GM19397 (cell line): ENCODE measurements around the gene BAG3.

Experiments used
- ATAC-seq: cut with Tn5 transposase; IDR thresholded peaks from one replicate; pipeline ENCODE4 v1.9.1; 2021; ENCODE audit warnings: mild to moderate bottlenecking, moderate library complexity; ENCODE audit not compliant: unreplicated experiment

BAG3 gene

GRCh38 chr10:119665901-119666708 is 14.9 kb downstream of the BAG3 start:
- ATAC-seq: no peak

- ATAC-seq: no peak
Measured at GRCh38 chr10:119666709-119667004, 15.5 kb downstream of the BAG3 start.

GRCh38 chr10:119667562-119668328 is 16.6 kb downstream of the BAG3 start:
- ATAC-seq: no peak

GRCh38 chr10:119668461-119668860 is 17.3 kb downstream of the BAG3 start:
- no peak for ATAC-seq

- no peak for ATAC-seq
Measured at GRCh38 chr10:119669331-119669730, 18.2 kb downstream of the BAG3 start.

- ATAC-seq: no peak
Measured at GRCh38 chr10:119669975-119670640, 18.9 kb downstream of the BAG3 start.

GRCh38 chr10:119670717-119671116 is 19.5 kb downstream of the BAG3 start:
- no peak for ATAC-seq

- no peak for ATAC-seq
Measured at GRCh38 chr10:119671381-119671780, 20.2 kb downstream of the BAG3 start.

- no peak for ATAC-seq
Measured at GRCh38 chr10:119672291-119672690, 21.1 kb downstream of the BAG3 start.

GRCh38 chr10:119673271-119673670 is 22.1 kb downstream of the BAG3 start:
- ATAC-seq: no peak

- no peak for ATAC-seq
Measured at GRCh38 chr10:119675483-119676170, 24.4 kb downstream of the BAG3 start.

- no peak for ATAC-seq
Measured at GRCh38 chr10:119677126-119677525, 25.9 kb downstream of the BAG3 start.

- ATAC-seq: no peak
Measured at GRCh38 chr10:119677904-119678755, 26.9 kb downstream of the BAG3 start.

- ATAC-seq: no peak
Measured at GRCh38 chr10:119679480-119679829, 28.3 kb downstream of the BAG3 start.

GRCh38 chr10:119680050-119680449 is 28.9 kb downstream of the BAG3 start:
- ATAC-seq: no peak

GRCh38 chr10:119680650-119681081 is 29.5 kb downstream of the BAG3 start:
- ATAC-seq: no peak

- peak; percentile 81 for ATAC-seq
Measured at GRCh38 chr10:119686465-119687191, 35.4 kb downstream of the BAG3 start.

GRCh38 chr10:119687192-119688032 is 36.2 kb downstream of the BAG3 start:
- ATAC-seq: no peak

- ATAC-seq: no peak
Measured at GRCh38 chr10:119688033-119688508, 36.9 kb downstream of the BAG3 start.
